ENCODE results near the gene TEAD2.
"Not testable (repeated sequence)": the region's sequence is repeated elsewhere in the genome, so short reads cannot be mapped to it uniquely, and the experiment has no call there.

The TEAD2 gene

GRCh38 chr19:49328741-49329140, 33.5 kb downstream of the TEAD2 start:
- no peak for DNase-seq

DNA sequence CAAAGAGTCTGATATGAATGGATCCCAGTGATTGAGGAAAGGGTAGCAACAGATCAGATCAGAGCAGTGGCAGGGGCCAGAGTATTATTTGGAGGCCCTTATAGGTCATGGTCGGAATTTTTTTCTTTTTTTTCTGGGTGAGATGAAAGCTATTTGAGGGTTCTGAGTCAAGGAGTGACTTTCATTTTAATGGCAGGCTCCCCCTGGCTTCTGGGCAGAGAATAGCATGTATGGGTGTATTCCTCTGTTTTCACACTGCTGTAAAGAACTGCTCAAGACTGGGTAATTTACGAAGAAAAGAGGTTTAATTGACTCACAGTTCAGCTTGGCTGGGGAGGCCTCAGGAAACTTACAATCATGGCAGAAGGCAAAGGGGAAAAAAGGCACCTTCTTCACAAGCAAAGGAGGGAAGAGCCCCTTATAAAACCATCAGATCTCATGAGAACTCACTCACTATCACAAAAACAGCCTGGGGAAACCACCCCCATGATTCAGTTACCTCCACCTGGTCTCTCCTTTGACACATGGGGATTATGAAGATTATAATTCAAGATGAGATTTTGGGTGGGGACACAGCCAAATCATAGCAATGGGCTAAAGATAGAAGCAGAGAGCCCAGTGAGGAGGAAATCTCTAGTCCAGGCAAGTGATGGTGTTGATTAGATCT, 34.2 kb downstream of the TEAD2 start:
- no peak for DNase-seq

DNA sequence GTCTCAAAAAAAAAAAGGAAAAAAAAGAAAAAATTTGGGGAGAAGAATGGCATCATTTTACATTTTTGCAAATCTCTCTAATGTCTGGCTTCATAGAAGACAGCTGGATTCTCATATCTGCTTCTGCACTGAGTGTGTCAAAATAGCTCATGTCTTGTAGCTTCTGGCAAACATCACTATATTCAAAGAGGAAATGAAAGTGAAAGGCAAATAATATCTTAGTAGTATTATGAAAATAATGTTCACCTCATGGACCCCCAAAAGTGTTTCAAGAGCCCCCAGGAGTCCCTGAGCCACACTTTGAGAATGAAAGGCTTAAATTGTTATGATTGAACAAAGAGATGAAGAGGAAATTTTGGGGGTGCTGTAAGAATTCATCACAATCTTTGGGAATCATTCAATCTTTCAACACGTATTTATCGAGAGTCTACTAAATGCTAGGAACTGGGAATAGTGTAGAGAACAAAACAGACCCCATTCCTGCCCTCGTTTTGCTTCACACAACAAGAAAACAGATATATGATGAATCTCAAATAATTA, 36.0 kb downstream of the TEAD2 start:
- DNase-seq = no peak

- DNase-seq = not testable (repeated sequence)
Observed at GRCh38 chr19:49325756-49326155, 36.5 kb downstream of the TEAD2 start.

- no peak for DNase-seq
Observed at GRCh38 chr19:49324801-49325576, 37.2 kb downstream of the TEAD2 start, which contains the start of gene SLC6A16. TSS of gene SLC6A16 (minus strand) at chr19:49325191. CDS start at chr19:49311347, 13,844 bp downstream.

GRCh38 chr19:49318296-49318695, 43.9 kb downstream of the TEAD2 start:
- no peak for DNase-seq

DNA sequence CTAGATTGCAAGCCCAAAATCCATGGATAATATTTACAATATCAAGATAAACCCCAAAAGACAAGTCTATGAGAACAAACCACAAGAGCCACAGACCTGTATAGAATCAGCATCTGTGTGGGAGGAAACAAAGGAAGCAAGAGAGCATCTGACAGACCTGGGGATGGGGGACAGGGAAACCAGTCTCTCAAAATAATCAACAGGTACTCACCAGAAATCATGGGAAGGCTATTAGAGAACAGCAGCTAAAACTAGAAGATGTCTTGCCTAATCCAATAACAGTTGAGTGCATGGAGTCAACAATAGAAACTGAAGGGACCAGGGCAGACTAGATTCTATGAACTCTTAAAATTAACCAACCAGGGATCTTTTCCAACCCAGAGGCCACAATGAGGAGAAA, 45.9 kb downstream of the TEAD2 start:
- DNase-seq = no peak

GRCh38 chr19:49315111-49315510, 47.1 kb downstream of the TEAD2 start:
- DNase-seq = no peak

DNA sequence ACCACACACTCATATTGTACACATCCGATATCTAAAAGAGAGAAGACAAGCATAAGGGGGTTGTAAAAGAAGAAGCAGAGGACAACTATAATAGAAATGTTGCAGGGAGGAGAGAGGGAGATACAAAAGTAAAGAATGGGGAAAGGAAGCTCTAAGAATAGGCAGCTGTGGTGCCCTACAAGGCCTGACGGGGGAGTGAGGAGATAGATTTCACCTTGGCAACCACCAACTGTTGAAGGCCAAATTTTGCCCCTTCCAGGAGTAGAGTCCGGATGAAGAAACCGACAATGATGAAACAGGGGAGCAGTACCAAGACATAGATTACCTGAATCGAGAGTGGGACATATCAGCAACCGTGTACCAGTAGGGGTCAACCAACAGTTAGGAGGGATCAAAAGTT, 53.1 kb downstream of the TEAD2 start:
- DNase-seq = no peak

GRCh38 chr19:49306734-49307133, 55.5 kb downstream of the TEAD2 start:
- not testable (repeated sequence) for DNase-seq

DNA sequence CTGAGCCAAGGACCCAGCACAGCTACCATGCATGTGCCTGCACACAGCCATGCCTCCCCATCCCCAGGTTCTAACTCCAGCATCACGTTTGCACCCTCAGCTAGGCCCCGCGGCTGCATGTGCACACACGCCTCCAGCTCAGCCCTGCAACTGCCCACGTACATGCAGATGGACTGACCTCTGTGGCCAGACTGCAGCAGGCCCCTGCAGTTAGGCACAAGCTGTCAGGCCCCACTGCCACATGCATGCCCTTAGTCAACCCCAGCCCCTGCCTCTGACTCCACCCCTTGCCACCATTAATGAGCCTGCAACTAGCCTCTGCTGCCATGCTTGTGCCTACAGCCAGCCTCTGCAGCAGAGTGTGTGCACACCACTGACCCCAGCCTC, 60.4 kb downstream of the TEAD2 start:
- no peak for DNase-seq

DNA sequence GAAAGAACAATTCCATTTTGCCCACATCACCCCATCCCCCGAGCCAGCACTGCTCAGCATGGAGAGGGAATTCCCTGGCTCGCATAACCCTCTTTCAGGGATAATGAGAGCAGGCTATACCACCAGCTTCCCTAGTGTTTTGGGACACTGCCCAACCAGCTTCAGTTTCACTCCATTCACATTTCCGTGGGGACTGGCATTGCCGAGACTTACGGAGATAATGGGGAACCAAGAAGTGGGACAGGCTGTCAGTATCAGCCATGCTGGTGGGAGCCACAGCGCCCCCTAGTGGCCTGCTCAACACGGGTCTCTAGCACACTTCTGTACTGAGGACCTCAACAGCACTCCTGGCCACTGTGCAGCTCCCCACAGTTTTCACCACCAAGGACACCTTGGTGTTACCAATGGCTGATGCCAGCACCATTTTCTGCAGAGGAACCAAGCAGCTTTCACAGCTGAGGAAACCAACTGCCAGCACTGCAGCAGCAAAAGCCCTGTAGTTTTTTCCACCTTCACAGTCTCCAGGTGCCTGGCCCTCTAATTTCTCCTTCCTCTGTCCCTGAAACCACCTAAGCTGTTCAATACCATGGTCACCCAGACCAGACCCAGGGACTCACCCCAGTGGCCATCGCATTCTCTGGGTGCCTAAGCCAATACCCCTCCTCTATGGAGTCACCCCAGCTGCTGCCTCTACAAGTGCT, 60.9 kb downstream of the TEAD2 start:
- DNase-seq = no peak

DNA sequence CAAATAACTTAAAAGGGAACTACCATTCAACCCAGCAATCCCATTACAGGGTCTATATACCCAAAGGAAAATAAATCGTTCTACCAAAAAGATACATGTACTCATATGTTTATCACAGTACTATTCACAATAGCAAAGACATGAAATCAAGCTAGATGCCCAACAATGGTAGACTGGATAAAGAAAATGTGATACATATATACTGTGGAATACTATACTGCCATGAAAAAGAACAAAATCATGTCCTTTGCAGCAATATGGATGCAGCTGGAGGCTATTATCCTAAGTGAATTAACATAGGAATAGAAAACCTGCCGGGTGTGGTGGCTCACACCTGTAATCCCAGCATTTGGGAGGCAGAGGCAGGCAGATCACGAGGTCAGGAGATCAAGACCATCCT, 63.6 kb downstream of the TEAD2 start:
- DNase-seq = not testable (repeated sequence)

DNA sequence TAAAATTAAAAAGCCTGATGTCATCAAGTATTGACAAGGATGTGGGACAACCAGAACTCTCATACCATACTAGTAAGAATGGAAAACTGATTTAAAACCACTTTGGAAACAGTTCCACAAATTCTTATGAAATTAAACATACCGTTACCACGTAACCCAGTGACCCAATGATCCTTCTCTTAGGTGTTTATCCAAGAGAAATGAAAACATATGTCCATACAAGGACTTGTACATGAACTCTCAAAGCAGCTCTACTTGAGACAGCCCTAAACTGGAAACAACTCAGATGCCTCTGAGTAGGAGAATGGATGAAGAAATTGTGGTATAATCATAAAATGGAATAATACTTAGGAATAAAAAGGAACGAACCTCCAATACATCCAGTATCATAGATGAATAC, 64.8 kb downstream of the TEAD2 start:
- DNase-seq = no peak

DNA sequence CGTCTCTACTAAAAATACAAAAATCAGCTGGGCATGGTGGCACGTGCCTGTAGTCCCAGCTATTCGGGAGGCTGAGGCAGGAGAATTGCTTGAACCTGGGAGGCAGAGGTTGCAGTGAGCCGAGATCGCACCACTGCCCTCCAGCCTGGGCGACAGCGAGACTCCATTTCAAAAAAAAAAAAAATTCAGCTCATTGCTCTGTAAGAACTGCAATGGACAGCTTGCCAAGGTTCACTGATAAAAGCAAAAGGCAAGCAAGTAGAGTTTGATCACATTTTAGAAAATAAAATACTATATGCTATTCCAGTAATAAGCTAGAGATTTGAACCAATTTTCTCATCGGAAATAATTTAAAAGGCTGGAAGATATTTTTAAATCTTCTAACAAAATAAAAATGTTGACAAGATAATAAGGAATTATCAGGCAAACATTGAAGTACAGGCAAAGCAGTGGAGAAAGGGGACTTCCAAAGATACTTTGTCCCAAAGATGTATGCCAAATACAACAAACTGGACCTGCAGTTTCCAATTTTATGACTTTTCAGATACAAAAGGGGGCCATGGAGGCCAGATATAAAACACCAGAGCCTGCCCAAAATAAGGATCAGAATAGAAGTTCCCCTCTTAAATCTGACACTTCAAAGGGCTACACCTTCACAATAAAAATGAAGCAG, 66.9 kb downstream of the TEAD2 start:
- DNase-seq = no peak

DNA sequence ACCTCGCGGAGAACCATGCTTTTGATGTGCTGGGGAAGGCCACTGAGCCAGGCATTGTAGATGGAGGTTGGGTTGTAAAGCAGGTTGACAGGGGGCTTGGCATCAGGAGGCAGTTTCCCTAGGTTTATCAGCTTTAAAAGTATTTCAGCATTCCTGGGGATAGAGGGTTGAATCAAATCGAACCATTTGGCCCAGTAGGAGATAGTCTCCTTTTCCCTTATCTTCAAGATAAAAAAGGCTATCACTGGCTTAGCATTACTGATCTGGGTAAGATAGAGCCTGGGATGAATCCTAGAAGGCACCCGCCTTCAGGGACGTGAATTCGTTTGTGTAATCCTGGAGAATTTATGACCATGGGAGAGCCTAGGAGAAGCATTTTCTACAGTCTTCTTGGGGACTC, 67.8 kb downstream of the TEAD2 start:
- no peak for DNase-seq
